Stimulated activated CD4-positive, alpha-beta T cell treated with anti-CD3 and anti-CD28 coated beads, TNF-alpha, amount 100 ng/mL, for 24 hours (primary cell): ENCODE measurements around the gene SMIM22.
A peak's percentile ranks its signal among the peaks of the same experiment; 100 is the strongest.

Experiments
- DNase-seq, 3 experiments: peaks; one replicate each; pipeline ENCODE4 v3.0.0-alpha.2; 2020; ENCODE audit warnings: low read depth in 3 of 3

SMIM22 gene

GRCh38 chr16:4795828-4796572 is 831 bp downstream of the SMIM22 start:
- no peak for DNase-seq

DNA sequence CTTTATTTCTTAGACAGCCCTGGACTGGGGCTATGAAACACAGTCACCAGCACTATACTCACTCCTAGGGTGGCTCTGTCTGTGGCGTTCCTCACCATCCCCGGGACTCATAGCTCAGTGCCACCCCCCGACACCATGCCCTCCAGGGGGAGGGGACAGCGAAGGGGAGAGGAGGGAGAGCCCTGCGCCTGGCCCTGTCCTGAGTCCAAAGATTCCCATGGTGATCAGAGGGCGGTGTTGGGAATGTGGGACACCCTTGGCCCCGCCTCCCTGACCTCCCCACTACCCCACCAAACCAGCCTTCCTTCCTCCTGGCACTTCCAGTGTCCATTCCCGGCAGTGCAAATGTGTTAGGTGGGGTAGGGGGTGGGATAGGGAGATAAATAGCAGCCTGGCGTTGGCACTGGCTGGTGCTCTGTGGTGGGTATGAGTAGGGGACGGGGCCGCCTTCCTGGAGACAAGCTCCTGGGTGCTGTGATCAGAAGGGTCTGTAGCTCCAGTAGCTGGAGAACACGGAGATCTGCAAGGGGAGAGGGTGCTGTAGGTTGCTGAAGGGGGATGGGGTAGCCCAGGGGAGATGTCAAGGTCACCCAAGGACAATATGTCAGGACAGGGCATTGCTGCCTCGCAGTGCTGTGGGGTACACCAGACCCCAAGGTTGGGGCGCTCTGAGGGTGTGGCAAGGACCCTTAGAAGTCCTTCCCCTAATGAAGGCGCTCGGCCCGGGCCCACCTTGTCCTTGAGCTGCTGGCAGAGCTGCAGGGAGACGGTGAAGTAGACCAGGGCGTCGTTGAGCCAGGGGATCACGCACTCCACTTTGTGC is 2.0 kb downstream of the SMIM22 start:
- DNase-seq, result no peak

DNA sequence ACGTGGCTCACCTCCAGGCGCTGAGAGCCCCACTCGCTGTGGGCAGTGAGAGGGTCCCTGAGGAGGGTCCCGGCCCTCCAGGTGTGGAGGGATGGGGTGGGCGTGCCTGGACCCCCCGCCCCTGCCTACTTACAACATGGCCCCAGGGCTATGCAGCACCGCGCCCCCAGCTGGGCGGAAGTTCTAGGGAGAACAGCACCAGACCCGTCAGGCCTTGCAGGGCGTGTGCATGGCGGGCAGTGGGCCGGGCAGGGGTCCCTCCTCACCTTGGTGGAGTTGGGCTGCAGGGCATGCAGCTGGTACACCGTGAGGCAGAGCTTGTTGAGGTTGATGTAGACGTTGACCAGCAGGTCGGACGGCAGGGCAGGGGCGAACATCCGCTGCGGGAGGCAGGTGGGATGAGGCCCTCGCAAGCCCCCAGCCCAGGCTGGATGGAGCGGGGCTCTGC is 2.7 kb downstream of the SMIM22 start:
- DNase-seq, result no peak

DNA sequence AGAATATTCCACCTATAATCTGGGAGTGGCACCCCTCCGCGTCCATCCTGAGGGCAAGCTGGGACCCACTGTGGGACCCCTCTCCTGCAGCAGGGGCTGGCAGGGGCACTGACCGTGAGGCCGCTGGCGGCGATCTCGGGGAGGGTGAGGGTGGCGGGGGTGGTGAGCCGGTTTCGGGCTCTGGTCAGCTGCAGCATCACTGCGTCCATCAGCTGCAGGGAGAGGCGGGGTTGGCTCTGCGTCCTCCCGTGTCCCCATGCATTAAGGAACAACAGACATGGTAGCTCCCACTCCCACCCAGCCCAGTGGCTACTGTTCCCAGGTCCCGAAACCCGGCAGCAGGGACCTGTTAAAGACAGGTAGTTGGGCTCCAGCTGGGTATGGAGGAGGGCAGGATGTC is 3.3 kb downstream of the SMIM22 start:
- DNase-seq, result no peak

GRCh38 chr16:4799171-4799855 is 4.1 kb downstream of the SMIM22 start:
- no peak for DNase-seq

- no peak for DNase-seq
These were observed 5.3 kb downstream of the SMIM22 start for GRCh38 chr16:4800290-4801041.

DNA sequence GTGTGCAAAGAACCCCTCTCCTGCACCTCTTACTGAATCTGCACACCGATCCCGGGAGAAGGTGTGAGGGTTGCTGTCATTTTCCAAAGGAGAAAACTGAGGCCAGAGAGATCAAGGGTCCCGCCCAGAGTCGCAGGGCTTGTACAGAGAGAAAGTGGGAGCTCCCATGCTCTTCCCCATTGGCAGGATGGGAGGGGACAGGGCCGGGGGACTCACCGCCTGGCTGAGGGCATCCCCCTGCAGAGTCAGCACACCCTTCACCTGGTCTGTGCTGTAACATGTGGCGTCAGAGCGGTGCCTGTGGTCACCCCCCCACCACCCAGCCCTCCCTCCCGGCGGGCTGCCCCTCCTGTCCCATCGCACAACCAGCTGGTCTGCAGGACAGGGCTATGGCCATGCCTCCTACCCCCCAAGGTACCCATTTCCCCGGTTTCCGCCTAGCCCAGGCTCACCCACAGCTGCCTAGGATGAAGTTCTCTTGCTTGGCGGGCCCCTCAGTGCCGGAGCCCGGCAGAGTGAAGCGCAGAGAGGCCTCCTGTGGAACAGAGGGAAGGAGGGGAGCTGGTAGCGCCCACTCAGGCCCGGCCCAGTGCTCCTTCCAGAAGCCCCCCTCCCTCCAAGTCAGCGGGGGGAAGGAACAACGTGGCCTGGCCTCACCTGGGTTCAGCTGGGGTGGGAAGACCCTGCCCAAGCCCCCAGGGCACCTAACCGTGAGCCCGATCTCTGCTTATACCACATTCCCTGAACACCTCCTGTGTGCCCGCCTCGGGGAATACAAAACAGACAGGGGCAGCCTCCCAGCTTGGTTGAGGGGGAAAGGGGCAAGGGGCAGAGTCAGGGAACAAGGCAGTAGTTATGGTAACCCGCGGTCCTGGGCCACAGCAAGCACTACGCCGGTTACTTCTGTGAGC is 6.1 kb downstream of the SMIM22 start:
- peak in 1 of 3 experiments; percentile 3 for DNase-seq

DNA sequence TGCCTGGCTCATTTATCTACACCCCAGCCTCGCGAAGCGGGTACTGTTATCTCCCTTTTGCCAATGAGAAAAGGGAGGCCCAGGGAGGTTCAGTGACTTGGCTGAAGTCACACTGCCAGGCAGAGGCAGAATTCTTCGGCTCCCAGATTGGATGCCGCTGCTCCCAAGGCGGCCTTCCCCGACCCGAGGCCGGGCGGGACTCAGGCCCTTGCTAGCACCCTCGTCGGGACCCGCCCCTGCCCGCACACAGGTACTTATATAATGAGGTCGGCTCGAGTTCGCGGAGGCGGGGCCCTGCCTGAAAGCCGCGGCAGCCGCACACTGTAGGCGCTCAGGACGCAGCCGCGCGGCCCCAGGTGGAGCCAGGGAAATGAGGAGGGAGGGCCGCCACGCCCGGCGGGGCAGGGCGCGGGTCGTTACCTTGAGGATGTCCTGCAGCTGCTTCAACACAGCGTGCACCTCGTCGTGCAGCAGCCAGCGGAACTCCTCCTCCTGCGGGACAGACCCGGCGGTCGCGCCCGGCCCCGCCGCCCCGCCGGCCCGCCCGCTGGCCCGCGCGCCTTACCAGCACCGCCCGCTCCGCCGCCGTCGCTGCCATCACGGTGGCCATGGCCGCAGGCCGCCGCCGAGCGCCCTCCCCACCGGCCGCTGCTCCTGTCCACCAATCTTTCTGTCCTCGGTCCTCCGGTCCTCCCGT is 6.9 kb downstream of the SMIM22 start, which contains the start of gene ROGDI:
Gene ROGDI (minus strand): TSS at position 672 of the 697 bp plus-strand sequence. CDS start 62 bp downstream, at position 610.
- DNase-seq, result peak; percentile 39 to 75 (median 50)

GRCh38 chr16:4802659-4803287 is 7.6 kb downstream of the SMIM22 start:
- peak; percentile 75 to 87 (median 79) for DNase-seq

DNA sequence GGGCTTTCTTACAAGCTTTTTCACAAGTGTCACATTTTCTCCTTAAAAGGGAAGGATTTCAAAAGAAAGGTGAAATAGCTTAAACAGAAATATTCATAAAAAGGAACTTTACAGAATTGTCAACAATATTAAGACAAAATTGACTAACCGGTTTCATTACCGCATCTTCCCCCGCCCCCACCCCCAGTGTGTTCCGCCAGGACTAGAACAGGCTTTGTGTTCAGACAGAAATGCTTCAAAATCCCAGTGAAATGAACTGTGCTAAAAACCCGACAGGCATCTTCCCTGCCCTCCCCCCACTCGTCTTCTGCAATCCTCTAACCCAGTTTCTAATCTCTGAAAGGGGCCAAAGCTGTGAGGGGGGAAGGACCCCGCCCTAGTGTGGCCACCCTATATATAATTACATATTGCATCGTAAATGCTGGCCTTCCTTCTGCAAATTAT is 8.3 kb downstream of the SMIM22 start:
- DNase-seq, result no peak

DNA sequence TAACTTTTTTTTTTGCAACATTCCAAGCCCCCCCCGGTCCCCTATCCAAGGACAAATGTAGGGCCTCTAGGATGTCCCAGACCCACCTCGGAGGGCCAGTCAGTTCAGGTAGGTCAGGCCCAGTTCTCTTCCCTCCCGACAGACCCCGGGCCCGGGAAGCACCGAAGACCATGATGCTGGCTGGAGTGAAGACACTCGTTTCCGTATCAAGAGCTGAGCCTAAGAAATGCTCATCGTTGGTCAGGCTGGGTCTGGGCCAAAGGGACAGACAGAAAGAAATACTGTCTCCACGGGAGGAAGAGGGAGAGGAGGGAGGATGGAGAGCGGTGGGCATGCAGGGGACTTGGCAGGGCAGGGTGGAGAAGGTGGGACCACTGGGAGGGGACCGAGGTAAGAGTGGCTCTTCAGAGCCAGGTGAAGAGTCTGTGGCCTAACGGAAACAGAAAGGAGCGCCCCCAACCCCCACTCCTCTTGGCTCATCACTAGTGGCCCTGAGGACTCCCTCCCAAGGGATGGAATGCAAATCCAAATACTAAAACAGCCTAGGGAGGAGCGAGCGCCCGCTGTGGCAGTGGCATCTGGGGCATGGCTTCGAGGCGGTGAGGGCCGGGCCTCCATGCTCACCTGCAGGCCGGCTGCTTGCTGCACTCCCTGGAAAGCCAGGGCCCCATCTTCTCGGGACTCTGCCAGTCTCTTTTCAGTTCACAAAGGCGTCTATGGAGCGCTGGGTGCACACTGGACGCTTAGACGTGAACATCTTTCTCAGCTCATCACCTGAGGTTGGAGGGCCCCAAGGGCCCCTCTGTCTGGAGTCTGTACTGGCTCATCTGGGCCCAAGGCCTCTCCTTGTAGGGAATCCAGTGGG is 9.0 kb downstream of the SMIM22 start:
- DNase-seq, result no peak

DNA sequence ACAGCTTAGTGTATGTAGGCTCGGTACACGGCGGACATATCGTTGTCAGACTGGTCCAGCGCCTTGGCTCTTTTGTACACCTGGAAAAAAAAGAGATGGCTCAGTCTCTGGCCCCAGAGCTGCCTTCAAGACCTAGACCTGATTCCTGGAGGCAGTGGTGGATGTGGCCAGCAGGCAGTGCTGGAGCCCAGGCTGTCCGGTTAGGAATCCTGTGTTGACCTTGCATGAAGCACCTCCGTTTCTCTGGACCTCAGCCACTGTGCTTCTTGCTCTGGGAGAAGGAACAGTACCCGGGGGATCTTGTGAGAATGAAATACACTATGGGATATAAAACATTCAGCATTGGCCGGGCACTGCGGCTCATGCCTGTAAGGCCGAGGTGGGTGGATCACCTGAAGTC is 10.1 kb downstream of the SMIM22 start:
- no peak for DNase-seq

- DNase-seq, result no peak
These were observed 11.1 kb downstream of the SMIM22 start for GRCh38 chr16:4806280-4806679.

GRCh38 chr16:4811242-4811641 is 16.1 kb downstream of the SMIM22 start:
- DNase-seq, result no peak

- DNase-seq, result no peak
These were observed 16.6 kb downstream of the SMIM22 start for GRCh38 chr16:4811773-4812172.

DNA sequence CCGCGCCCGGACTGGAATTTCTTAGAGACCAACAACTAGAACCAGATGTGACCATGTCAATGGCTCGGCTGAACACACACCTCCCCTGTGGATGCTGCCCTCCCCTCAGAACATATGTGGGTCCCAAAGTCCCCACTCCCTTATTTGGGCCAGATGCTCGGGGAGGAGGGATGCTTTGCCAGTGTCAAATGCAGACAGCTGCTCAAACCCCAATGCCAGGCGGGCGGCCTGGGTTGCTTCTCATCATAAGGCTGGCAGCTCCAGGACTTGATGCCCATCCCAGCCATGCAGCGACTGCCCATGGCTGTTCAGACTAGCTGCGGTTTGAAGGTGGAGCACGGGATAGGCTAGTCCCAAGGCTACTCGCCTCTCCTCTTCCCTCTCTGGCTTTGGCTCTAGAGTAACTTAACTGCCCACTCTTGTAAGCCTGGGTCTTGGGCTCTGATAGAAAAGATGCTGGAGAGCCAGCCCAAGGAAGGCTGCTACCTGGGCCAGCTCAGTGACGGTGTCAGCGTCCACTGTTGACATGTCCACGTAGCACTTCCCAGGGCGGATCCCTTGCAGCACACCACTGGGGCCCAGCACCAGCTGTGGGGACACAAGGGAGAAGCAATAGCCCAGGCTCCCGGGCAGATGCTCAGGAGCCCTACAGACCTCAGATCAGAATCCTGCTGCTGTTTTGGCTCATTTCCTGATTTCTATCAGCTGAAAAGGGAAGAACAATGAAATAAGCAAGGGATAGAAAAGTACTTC is 18.3 kb downstream of the SMIM22 start:
- DNase-seq, result no peak

GRCh38 chr16:4814046-4814445 is 18.9 kb downstream of the SMIM22 start:
- no peak for DNase-seq
